ENCODE data around the gene GJB4.

The GJB4 gene

DNA sequence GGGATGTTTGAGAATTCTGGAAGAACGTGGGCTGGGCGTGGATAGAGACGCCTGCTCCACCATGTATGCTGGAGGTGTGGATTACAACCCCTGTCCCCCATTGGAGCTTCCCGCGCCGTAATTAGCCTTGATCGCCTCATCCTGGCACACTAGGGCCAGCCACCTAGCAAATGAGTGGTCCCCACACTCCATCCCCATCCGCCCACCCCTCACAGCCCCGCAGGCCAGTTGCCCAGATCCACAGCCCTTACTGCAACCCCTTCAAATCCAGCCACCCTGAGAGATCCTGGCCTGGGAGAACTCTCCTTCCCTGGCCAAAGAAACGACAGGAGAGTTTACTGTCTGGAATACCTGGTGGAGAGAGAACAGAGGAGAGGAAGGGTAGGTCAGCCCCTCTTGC lies 32.9 kb downstream of the GJB4 start:
- TF ChIP-seq, protein P1, sequence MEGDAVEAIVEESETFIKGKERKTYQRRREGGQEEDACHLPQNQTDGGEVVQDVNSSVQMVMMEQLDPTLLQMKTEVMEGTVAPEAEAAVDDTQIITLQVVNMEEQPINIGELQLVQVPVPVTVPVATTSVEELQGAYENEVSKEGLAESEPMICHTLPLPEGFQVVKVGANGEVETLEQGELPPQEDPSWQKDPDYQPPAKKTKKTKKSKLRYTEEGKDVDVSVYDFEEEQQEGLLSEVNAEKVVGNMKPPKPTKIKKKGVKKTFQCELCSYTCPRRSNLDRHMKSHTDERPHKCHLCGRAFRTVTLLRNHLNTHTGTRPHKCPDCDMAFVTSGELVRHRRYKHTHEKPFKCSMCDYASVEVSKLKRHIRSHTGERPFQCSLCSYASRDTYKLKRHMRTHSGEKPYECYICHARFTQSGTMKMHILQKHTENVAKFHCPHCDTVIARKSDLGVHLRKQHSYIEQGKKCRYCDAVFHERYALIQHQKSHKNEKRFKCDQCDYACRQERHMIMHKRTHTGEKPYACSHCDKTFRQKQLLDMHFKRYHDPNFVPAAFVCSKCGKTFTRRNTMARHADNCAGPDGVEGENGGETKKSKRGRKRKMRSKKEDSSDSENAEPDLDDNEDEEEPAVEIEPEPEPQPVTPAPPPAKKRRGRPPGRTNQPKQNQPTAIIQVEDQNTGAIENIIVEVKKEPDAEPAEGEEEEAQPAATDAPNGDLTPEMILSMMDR (IDR thresholded peaks at IDR 0.05; ENCODE audit: borderline replicate concordance, insufficient read depth, low read depth, low read length): no peak
- no peak overlapping the region for H3K4me3 ChIP-seq (ENCODE audit: low read depth, low read length)

DNA sequence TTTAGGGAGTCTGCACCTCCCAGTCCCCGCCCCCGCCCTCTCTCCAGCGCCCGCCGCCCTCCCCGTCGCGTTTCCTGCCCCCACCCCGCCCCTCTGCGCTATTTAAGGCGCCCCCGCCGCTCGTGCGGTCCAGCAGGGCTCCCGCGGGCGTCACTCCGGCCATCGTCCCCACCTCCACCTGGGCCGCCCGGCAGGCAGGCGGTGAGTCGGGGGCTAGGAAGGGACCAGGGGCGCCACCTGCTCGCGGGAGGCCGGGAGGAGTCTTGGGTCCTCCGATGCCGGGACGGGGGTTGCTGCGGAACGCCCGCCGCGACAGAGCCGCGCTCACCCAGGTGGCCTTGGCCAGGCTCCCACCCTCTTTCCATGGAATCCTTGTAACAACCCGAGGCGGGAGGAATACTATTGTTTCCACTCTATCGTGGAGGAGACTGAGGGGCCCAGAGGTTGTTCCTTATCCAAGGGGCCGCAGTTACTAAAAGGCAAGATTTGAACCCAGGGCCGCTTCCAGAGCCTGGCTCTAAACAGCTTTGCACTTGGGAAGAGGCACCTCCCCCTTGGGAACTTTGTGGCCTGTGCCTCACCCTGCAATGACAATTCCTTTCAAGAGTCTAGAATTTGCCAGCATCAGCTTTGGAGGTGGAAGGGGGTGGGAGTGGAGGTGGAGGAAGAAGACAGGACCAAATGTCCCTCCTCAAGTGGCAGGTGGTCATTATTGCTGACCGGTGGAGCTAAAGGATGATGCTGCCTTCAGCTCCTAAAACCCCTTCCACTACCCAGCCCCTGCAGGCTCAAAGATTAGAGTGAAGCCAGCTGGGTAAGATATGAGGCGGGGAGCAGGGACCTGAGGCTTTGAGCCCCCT lies 33.6 kb downstream of the GJB4 start, which contains the start of gene GJA4:
GJA4 (plus strand) TSS at position 132 of the 860 bp plus-strand sequence. CDS start 1,215 bp downstream, outside the sequence.
- TF ChIP-seq, protein P1 (IDR thresholded peaks at IDR 0.05; ENCODE audit: borderline replicate concordance, insufficient read depth, low read depth, low read length): no peak
- no peak within 1 kb of the TSS for H3K4me3 ChIP-seq (ENCODE audit: low read depth, low read length)

- TF ChIP-seq, protein P1 (IDR thresholded peaks at IDR 0.05; ENCODE audit: borderline replicate concordance, insufficient read depth, low read depth, low read length): no peak
- H3K4me3 ChIP-seq (ENCODE audit: low read depth, low read length): no peak overlapping the region
These were observed 34.7 kb downstream of the GJB4 start for GRCh38 chr1:34794001-34794789.

GRCh38 chr1:34794790-34795180 lies 35.2 kb downstream of the GJB4 start:
- H3K4me3 ChIP-seq (ENCODE audit: low read depth, low read length): no peak overlapping the region
- TF ChIP-seq, protein P1 (IDR thresholded peaks at IDR 0.05; ENCODE audit: borderline replicate concordance, insufficient read depth, low read depth, low read length): no peak

- TF ChIP-seq, protein P1 (IDR thresholded peaks at IDR 0.05; ENCODE audit: borderline replicate concordance, insufficient read depth, low read depth, low read length): no peak
- no peak overlapping the region for H3K4me3 ChIP-seq (ENCODE audit: low read depth, low read length)
These were observed 36.4 kb downstream of the GJB4 start for GRCh38 chr1:34795916-34796315.

DNA sequence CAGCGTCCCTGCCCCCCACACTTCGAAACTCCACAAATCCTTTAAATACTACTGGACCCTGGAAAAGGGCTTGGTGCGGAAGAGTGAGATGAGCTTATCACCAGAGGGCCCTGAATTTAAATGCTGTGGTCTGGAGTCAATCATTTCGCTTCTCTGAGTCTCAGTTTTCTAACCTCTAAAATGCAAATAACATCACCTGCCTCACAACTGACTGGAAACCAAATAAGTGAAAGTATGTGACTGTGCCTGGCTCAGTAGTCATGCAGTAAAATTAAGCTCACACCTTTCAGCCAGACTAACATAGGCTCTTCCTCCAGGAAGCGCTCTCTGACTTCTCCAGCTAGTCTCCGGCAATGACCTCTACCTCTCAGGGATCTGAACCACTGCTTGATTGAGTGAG lies 37.5 kb downstream of the GJB4 start:
- H3K4me3 ChIP-seq (ENCODE audit: low read depth, low read length): no peak overlapping the region
- TF ChIP-seq, protein P1 (IDR thresholded peaks at IDR 0.05; ENCODE audit: borderline replicate concordance, insufficient read depth, low read depth, low read length): no peak

Measured in GM12875 (cell line).